ENCODE results near the gene ARHGEF1.

DNA sequence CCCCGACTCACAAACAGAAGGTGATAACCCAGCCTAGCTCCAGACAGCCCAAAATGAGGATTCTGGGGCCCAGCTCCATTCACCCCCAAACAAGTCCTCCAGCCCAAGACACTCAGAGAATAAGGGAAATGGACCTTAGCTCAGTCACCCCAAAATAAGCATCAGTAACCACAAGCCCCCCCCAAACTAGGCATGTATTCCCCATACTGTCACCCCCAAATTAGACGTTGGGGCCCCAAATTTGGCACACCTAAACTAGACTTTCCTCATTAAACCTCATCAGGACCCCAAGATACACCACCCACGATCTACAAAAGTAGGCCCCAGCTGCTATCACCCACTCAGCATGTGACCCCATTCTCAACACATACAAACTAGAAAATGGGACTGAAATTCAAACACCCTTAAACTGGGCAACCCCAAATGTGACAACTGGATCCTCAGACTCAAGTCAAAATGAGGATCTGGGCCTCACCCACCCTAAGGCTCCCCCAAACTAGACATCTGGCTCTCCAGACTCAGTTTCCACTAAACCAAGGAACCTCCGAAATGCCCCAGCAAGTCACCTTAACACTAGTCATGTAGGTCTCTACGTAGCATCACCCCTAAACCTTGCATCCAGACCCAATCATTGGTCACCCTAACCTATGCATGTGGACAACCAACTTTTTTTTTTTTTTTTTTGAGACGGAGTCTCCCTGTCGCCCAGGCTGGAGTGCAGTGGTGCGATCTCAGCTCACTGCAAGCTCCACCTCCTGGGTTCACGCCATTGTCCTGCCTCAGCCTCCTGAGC is 58.6 kb downstream of the ARHGEF1 start:
- no peak for TF ChIP-seq EZH2phosphoT487 (IDR thresholded peaks at IDR 0.05; ENCODE audit: low read depth)
- TF ChIP-seq, protein P1, sequence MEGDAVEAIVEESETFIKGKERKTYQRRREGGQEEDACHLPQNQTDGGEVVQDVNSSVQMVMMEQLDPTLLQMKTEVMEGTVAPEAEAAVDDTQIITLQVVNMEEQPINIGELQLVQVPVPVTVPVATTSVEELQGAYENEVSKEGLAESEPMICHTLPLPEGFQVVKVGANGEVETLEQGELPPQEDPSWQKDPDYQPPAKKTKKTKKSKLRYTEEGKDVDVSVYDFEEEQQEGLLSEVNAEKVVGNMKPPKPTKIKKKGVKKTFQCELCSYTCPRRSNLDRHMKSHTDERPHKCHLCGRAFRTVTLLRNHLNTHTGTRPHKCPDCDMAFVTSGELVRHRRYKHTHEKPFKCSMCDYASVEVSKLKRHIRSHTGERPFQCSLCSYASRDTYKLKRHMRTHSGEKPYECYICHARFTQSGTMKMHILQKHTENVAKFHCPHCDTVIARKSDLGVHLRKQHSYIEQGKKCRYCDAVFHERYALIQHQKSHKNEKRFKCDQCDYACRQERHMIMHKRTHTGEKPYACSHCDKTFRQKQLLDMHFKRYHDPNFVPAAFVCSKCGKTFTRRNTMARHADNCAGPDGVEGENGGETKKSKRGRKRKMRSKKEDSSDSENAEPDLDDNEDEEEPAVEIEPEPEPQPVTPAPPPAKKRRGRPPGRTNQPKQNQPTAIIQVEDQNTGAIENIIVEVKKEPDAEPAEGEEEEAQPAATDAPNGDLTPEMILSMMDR (IDR thresholded peaks at IDR 0.05; ENCODE audit: low read depth, low read length) = no peak

All from OCI-LY3 (cell line).